ENCODE measurements around the gene CYFIP2.
"Not testable (repeated sequence)": the region's sequence is repeated elsewhere in the genome, so short reads cannot be mapped to it uniquely, and the experiment has no call there.

The CYFIP2 gene

GRCh38 chr5:157400741-157401495 lies 135.0 kb downstream of the CYFIP2 start:
- ChIA-PET POLR2A (no interaction called here), CTCF (no interaction called here)
- TF ChIP-seq FOXM1 (IDR thresholded peaks at IDR 0.05; ENCODE audit: borderline replicate concordance) (no peak), FOXA1 (IDR thresholded peaks at IDR 0.05) (no peak), TARDBP (IDR thresholded peaks at IDR 0.05) (no peak), ARNT (IDR thresholded peaks at IDR 0.05) (no peak), ZNF384 (IDR thresholded peaks at IDR 0.05) (no peak), ELF4 (IDR thresholded peaks at IDR 0.05) (no peak), SP1 (IDR thresholded peaks at IDR 0.05) (no peak), HDGF (IDR thresholded peaks at IDR 0.05; ENCODE audit: borderline replicate concordance) (no peak)
- TF ChIP-seq, protein P1, sequence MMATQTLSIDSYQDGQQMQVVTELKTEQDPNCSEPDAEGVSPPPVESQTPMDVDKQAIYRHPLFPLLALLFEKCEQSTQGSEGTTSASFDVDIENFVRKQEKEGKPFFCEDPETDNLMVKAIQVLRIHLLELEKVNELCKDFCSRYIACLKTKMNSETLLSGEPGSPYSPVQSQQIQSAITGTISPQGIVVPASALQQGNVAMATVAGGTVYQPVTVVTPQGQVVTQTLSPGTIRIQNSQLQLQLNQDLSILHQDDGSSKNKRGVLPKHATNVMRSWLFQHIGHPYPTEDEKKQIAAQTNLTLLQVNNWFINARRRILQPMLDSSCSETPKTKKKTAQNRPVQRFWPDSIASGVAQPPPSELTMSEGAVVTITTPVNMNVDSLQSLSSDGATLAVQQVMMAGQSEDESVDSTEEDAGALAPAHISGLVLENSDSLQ (IDR thresholded peaks at IDR 0.05): no peak
- DNase-seq (ENCODE audit: extremely low spot score): no peak

GRCh38 chr5:157415838-157416237 lies 149.9 kb downstream of the CYFIP2 start:
- POLR2A ChIA-PET: no interaction called here
- CTCF ChIA-PET: no interaction called here
- TF ChIP-seq ARNT (IDR thresholded peaks at IDR 0.05) (no peak), SP1 (IDR thresholded peaks at IDR 0.05) (no peak), NFRKB (IDR thresholded peaks at IDR 0.05) (no peak), ELF4 (IDR thresholded peaks at IDR 0.05) (no peak), FOXK2 (IDR thresholded peaks at IDR 0.05) (no peak), TARDBP (IDR thresholded peaks at IDR 0.05) (no peak), SUZ12 (IDR thresholded peaks at IDR 0.05) (no peak), CTBP1 (IDR thresholded peaks at IDR 0.05; ENCODE audit: borderline replicate concordance) (no peak), LEF1 (IDR thresholded peaks at IDR 0.05; ENCODE audit: borderline replicate concordance) (no peak), HDGF (IDR thresholded peaks at IDR 0.05; ENCODE audit: borderline replicate concordance) (no peak), L3MBTL2 (conservative IDR thresholded peaks at IDR 0.05) (no peak), FOXM1 (IDR thresholded peaks at IDR 0.05; ENCODE audit: borderline replicate concordance) (no peak), BHLHE40 (IDR thresholded peaks at IDR 0.05; ENCODE audit: borderline replicate concordance) (no peak)
- TF ChIP-seq, protein P1 (IDR thresholded peaks at IDR 0.05): no peak
- no peak for DNase-seq (ENCODE audit: extremely low spot score)

- DNase-seq (ENCODE audit: extremely low spot score); CTCF ChIA-PET: not testable (repeated sequence)
Measured at GRCh38 chr5:157419521-157419920, 153.6 kb downstream of the CYFIP2 start.

DNA sequence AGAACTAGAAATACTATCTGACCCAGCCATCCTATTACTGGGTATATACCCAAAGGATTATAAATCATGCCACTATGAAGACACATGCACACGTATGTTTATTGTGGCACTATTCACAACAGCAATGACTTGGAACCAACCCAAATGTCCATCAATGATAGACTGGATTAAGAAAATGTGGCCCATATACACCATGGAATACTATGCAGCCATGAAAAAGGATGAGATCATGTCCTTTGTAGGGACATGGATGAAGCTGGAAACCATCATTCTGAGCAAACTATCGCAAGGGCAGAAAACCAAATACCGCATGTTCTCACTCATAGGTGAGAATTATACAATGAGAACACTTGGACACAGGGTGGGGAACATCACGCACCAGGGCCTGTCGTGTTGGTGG lies 164.0 kb downstream of the CYFIP2 start:
- DNase-seq (ENCODE audit: extremely low spot score); POLR2A ChIA-PET; CTCF ChIA-PET: not testable (repeated sequence)

More at GRCh38 chr5:157419521-157419920, 153.6 kb downstream of the CYFIP2 start:
- POLR2A ChIA-PET: not testable (repeated sequence)

- DNase-seq (ENCODE audit: extremely low spot score): no peak
- ChIA-PET POLR2A (no interaction called here), CTCF (interaction anchor here (0.6 to 1.3 kb wide), 5 partner anchors 15 to 538 kb away, joined by 3 to 5 read pairs (median 3); no protein-coding TSS in a partner anchor)
- TF ChIP-seq LEF1 (IDR thresholded peaks at IDR 0.05; ENCODE audit: borderline replicate concordance) (no peak), FOXK2 (IDR thresholded peaks at IDR 0.05) (no peak), SP1 (IDR thresholded peaks at IDR 0.05) (no peak), FOXM1 (IDR thresholded peaks at IDR 0.05; ENCODE audit: borderline replicate concordance) (no peak), FOXA1 (IDR thresholded peaks at IDR 0.05) (no peak), BHLHE40 (IDR thresholded peaks at IDR 0.05; ENCODE audit: borderline replicate concordance) (no peak), HDGF (IDR thresholded peaks at IDR 0.05; ENCODE audit: borderline replicate concordance) (no peak), ELF4 (IDR thresholded peaks at IDR 0.05) (no peak), ZNF384 (IDR thresholded peaks at IDR 0.05) (no peak), SUZ12 (IDR thresholded peaks at IDR 0.05) (no peak), L3MBTL2 (conservative IDR thresholded peaks at IDR 0.05) (no peak), CTBP1 (IDR thresholded peaks at IDR 0.05; ENCODE audit: borderline replicate concordance) (no peak), ARNT (IDR thresholded peaks at IDR 0.05) (no peak), TARDBP (IDR thresholded peaks at IDR 0.05) (no peak), NFRKB (IDR thresholded peaks at IDR 0.05) (no peak)
- TF ChIP-seq, protein P1 (IDR thresholded peaks at IDR 0.05): no peak
Measured at GRCh38 chr5:157431544-157432200, 165.7 kb downstream of the CYFIP2 start.

GRCh38 chr5:157434096-157434495 lies 168.2 kb downstream of the CYFIP2 start:
- ChIA-PET CTCF (interaction anchor here (0.7 kb wide), 1 partner anchor 283 kb away, joined by 5 read pairs; no protein-coding TSS in a partner anchor), POLR2A (no interaction called here)
- no peak for DNase-seq (ENCODE audit: extremely low spot score)
- no peak for TF ChIP-seq FOXA1 (IDR thresholded peaks at IDR 0.05)
- no peak for TF ChIP-seq CTBP1 (IDR thresholded peaks at IDR 0.05; ENCODE audit: borderline replicate concordance)
- TF ChIP-seq ELF4 (IDR thresholded peaks at IDR 0.05): no peak
- no peak for TF ChIP-seq BHLHE40 (IDR thresholded peaks at IDR 0.05; ENCODE audit: borderline replicate concordance)
- no peak for TF ChIP-seq LEF1 (IDR thresholded peaks at IDR 0.05; ENCODE audit: borderline replicate concordance)
- TF ChIP-seq L3MBTL2 (conservative IDR thresholded peaks at IDR 0.05): no peak
- TF ChIP-seq HDGF (IDR thresholded peaks at IDR 0.05; ENCODE audit: borderline replicate concordance): no peak
- no peak for TF ChIP-seq ZNF384 (IDR thresholded peaks at IDR 0.05)
- no peak for TF ChIP-seq TARDBP (IDR thresholded peaks at IDR 0.05)
- TF ChIP-seq FOXM1 (IDR thresholded peaks at IDR 0.05; ENCODE audit: borderline replicate concordance): no peak
- TF ChIP-seq SUZ12 (IDR thresholded peaks at IDR 0.05): no peak
- no peak for TF ChIP-seq SP1 (IDR thresholded peaks at IDR 0.05)
- TF ChIP-seq, protein P1 (IDR thresholded peaks at IDR 0.05): no peak
- no peak for TF ChIP-seq ARNT (IDR thresholded peaks at IDR 0.05)
- TF ChIP-seq FOXK2 (IDR thresholded peaks at IDR 0.05): no peak
- TF ChIP-seq NFRKB (IDR thresholded peaks at IDR 0.05): no peak

Data from HEK293T (cell line).